ENCODE data around the gene ZBED1.

DNA sequence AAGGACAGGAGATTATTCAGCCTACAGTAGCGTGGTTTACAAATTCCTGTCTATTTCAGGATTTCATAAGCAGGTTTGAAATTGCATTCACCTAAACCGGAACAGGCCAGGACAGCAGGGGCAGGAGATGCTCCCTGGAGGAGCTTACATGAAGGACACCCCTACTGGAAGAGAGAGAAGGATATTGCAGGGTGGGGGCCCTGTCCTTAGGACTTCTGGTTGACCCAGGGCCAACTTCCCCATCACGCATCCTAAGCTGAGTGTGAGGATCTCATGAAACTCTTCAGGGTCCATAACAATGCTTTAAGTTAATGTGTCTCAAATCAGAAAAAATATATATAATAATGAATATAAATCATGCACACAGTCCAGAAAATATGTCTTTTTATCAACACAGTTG is 6.4 kb upstream of the ZBED1 start:
- no peak for TF ChIP-seq ARNT (IDR thresholded peaks at IDR 0.05)
- TF ChIP-seq ELF4 (IDR thresholded peaks at IDR 0.05) = no peak
- no peak for TF ChIP-seq TARDBP (IDR thresholded peaks at IDR 0.05)
- no peak for TF ChIP-seq HDGF (IDR thresholded peaks at IDR 0.05; ENCODE audit: borderline replicate concordance)
- no peak for TF ChIP-seq SP1 (IDR thresholded peaks at IDR 0.05)
- TF ChIP-seq SUZ12 (IDR thresholded peaks at IDR 0.05) = no peak
- TF ChIP-seq FOXA1 (IDR thresholded peaks at IDR 0.05) = no peak
- TF ChIP-seq FOXK2 (IDR thresholded peaks at IDR 0.05) = no peak
- TF ChIP-seq L3MBTL2 (conservative IDR thresholded peaks at IDR 0.05) = no peak
- no peak for TF ChIP-seq BHLHE40 (IDR thresholded peaks at IDR 0.05; ENCODE audit: borderline replicate concordance)
- TF ChIP-seq FOXM1 (IDR thresholded peaks at IDR 0.05; ENCODE audit: borderline replicate concordance) = no peak
- TF ChIP-seq ZNF384 (IDR thresholded peaks at IDR 0.05) = no peak
